GM12875 (cell line): ENCODE results near the gene SLC30A3.

ENCODE experiments used
- H3K4me3 ChIP-seq: one replicate; pipeline ENCODE4 v1.5.1; 2011; ENCODE audit warnings: low read depth, low read length, control low read depth
- CTCF ChIP-seq: IDR thresholded peaks from 2 replicates; pipeline ENCODE4 v1.5.1; 2011; ENCODE audit warnings: low read depth, mild to moderate bottlenecking, control low read depth, inconsistent platforms, low read length, moderate library complexity, borderline replicate concordance; ENCODE audit not compliant: insufficient read depth

SLC30A3 gene

GRCh38 chr2:27225526-27225925 is 37.3 kb downstream of the SLC30A3 start:
- H3K4me3 ChIP-seq: no peak overlapping the region
- no peak for TF ChIP-seq CTCF

GRCh38 chr2:27223416-27223815 is 39.4 kb downstream of the SLC30A3 start:
- TF ChIP-seq CTCF: no peak
- H3K4me3 ChIP-seq: no peak overlapping the region

GRCh38 chr2:27222407-27222806 is 40.4 kb downstream of the SLC30A3 start:
- no peak for TF ChIP-seq CTCF
- no peak overlapping the region for H3K4me3 ChIP-seq

GRCh38 chr2:27221166-27221565 is 41.7 kb downstream of the SLC30A3 start:
- TF ChIP-seq CTCF: no peak
- H3K4me3 ChIP-seq: no peak overlapping the region

- TF ChIP-seq CTCF: no peak
- H3K4me3 ChIP-seq: no peak overlapping the region
Measured at GRCh38 chr2:27220091-27220490, 42.8 kb downstream of the SLC30A3 start.

GRCh38 chr2:27219091-27219490 is 43.8 kb downstream of the SLC30A3 start:
- H3K4me3 ChIP-seq: no peak overlapping the region

GRCh38 chr2:27218614-27219013 is 44.2 kb downstream of the SLC30A3 start:
- no peak for TF ChIP-seq CTCF
- H3K4me3 ChIP-seq: peak overlapping the region; percentile 90

More at GRCh38 chr2:27219091-27219490, 43.8 kb downstream of the SLC30A3 start:
- TF ChIP-seq CTCF: no peak
